GM21576 (cell line): Measurements from ENCODE around the gene UNC5C.

Source experiments
- ATAC-seq: cut with Tn5 transposase; IDR thresholded peaks from one replicate; pipeline ENCODE4 v1.9.1; 2021; ENCODE audit warnings: mild to moderate bottlenecking, moderate library complexity; ENCODE audit not compliant: unreplicated experiment

The UNC5C gene

DNA sequence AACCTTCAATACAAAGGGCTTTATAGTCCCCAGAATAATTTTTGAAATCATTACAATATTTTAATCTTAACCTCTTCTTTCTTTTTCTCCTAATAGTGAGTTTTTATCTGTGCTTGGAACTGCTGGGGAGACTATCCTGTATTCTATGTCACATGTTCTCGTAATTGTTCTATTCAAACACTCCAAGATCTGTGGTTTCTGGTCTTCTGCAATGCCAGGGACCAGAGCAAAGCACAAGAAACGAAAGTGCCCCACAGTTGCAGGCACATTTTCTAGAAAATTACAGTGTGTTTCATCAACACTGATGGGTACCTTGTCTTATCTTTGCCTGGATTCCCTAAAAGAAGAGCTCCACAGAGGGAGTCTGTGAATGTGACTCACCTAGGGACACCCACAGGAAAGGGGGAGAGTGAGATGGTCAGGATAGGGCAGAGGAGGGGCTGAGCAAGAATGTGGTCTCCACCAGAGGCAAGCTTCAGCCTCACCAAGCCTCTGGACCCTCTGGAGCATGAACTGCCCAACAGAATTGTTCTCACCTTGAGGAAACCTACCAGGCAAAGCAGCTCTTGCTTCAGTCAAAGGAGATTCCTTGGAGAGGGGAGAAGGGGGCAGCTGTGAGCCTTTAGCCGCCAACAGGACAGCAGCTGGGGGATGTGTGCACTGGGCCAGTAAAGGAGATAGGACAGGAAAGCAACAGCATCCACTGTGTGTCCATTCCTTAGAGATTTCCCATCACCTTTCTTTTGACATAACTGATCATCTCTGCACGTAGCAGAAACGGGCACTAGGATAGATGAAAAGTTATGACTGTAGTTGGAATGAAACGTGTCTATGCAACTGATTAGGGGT is 25.9 kb downstream of the UNC5C start:
- no peak for ATAC-seq

GRCh38 chr4:95517576-95518345 is 31.0 kb downstream of the UNC5C start:
- ATAC-seq, result no peak

GRCh38 chr4:95516528-95517017 is 32.2 kb downstream of the UNC5C start:
- ATAC-seq, result no peak

- ATAC-seq, result no peak
These were observed 33.2 kb downstream of the UNC5C start for GRCh38 chr4:95515589-95515988.

DNA sequence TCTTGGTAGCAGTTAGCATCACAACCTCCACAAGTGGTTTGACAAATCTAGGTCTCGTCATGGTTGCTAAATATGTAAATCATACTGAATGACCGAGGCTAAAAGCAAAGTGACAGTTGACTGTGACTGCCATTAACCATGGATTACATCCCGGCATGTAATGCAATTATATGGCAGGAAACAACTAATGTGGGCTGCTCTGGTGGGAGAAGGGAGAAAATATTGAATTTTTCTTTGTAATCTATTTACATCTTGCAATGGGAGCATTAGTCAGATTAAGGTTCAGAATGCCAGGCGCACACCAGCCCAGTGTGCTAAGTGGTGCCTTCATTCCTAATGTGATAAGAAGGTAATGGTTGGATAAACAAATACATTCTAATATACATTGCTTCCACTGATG is 35.8 kb downstream of the UNC5C start:
- ATAC-seq, result no peak

GRCh38 chr4:95511477-95511876 is 37.3 kb downstream of the UNC5C start:
- ATAC-seq, result no peak

DNA sequence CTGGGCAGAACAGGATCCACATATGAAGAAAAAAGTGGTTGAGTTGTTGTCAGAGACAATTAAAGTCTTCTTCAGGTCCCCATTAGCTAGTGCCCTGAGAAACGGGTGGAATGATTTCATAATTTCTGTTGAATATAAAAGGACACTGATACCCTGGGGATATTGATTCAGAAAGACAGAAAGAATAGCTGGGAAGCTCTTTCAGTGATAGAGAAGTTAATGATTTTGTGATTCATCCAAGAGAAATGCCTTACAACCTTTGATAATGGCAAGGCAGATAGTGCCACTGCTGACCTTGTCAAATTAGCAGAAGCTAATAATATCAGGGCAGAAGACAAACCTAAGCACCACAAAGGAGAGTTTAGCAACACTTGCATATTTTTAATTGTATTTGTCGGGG is 37.9 kb downstream of the UNC5C start:
- no peak for ATAC-seq

DNA sequence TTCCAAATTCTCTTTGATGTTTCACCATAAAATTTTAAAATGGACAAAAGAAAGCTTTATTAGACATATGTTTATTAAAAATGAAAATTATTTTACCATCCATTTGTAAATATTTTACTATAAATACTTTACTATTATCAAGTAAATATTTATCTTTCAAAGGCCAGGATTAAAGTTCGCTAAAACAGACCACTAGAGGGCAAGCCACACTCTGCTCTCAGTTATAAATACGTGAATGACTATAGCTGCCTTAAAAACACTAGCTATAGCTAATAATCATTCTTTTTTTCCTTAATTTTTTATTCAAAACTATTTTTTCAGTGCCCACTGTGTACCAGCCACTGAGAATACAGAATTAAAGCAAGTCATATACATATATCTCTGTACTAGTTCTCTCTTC is 38.6 kb downstream of the UNC5C start:
- ATAC-seq, result no peak

DNA sequence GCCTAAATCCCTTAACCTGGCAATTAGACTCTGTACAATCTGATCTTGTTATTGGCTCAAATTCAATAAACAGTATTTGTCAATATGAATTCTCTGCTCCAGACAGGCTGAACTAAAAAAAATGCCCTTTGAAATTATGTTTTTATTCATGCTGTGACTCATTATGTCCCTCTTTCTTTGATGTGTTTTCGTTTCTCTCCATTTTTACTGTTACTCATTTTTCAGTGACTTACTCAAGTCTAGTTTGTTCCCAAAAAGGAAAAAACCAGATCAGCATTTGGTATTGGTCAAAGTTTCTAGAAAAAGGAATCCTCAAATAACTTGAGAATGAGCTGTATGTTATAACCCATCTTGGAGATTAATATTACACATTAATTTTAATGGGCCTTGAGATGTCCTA is 40.4 kb downstream of the UNC5C start:
- ATAC-seq, result no peak

- no peak for ATAC-seq
These were observed 41.2 kb downstream of the UNC5C start for GRCh38 chr4:95507561-95507960.

GRCh38 chr4:95507147-95507546 is 41.6 kb downstream of the UNC5C start:
- ATAC-seq, result no peak

DNA sequence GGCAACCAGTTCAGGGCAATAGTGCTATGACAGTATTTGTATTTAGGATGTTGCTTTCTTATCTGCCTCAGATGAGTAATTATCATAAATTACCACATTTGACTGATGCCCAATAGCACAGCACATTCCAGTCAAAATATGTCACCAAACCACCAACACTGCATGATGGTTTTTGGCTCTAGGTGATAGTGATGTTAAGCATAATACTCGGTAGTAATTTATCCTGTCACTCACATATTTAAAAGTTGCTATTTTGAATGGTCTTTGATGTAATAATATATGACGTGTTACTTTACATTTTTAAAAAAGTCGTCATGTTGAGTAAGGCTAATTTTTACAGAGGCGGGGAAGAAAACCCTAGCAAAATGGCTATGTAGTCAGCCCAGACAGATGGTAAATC is 42.5 kb downstream of the UNC5C start:
- no peak for ATAC-seq

- ATAC-seq, result no peak
These were observed 43.0 kb downstream of the UNC5C start for GRCh38 chr4:95505799-95506198.

DNA sequence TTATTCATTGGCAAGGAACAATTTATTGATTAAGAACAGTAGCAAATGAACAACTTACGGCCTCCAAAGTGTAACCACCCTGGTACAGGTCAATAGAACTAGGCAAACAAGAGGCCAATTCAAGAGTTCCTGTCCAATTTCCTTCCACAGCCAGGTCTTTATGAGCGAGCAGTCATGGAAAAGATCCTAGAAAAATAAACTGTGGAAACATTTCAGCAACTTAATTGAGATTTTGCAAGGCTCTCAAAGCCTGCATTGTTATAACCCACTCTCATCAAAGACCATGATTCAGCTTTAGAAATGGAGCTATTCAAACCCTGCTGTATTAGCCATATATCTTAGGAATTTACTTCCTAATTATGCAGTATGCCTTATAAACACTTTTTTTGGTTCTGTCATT is 43.6 kb downstream of the UNC5C start:
- ATAC-seq, result no peak

DNA sequence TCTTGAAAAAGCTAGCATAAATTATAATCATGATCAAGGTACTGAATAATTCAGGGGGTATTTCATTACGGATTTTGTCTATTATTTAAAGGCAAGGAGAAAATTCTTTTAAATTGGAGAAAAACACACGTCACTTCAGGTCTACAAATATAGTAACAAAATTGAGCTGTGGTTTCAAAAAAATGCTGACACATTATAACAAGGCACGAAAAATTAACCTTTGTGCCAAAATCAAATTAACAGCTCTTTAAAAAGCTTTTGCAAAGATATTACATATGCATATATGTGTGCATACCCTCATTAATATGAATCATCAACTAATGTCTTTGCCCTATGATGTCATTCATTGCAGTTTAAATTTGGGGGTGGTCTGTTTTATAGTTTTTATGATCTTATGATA is 44.3 kb downstream of the UNC5C start:
- ATAC-seq, result no peak

GRCh38 chr4:95500361-95500760 is 48.4 kb downstream of the UNC5C start:
- ATAC-seq, result no peak

GRCh38 chr4:95499291-95499696 is 49.5 kb downstream of the UNC5C start:
- ATAC-seq, result no peak

DNA sequence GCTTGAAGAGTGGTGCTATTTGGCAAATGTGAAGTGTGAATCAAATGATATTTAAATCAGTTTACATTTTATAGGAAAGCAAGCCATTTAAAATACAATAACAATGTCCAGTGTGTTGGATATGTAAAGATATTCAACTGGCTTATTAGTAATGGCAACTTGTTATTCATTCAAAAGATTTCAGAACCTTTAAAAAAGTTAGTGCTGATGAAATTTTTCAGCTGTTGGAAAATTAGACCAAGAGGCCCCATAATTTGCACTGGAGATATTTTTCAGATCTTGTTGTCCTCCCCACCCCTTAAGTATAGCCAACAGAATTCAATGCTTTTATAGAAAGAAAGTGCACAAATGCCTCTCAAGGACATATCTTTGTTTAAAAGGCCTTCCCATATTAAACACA is 54.6 kb downstream of the UNC5C start:
- ATAC-seq, result no peak

- ATAC-seq, result no peak
These were observed 70.1 kb downstream of the UNC5C start for GRCh38 chr4:95478679-95479078.

- no peak for ATAC-seq
These were observed 72.7 kb downstream of the UNC5C start for GRCh38 chr4:95476121-95476520.

- no peak for ATAC-seq
These were observed 76.2 kb downstream of the UNC5C start for GRCh38 chr4:95472534-95472933.

DNA sequence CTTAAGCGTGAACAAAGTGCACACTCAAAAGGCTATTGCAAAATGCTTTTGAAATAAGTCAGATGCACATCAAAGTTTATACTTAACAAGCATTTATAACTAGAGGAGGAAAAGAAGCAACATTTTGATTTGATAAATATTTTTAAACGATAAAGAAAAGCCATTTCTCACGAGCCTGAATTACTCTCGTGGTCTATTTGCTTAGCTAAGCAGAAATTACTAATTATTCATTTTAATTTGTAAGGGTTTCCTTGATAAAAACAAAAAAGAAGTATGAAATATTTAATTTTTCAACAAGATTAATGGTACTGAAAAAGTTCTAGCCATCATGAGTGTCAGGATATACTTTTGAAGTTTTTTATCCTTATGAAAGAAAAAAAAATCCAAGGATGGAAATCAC is 78.2 kb downstream of the UNC5C start:
- ATAC-seq, result no peak
